ENCODE results near the gene CCDC187. TPM values are rescaled to one million over a fixed set of nuclear protein-coding genes. Genes with fewer than 3 reads are reported as not detected.

The CCDC187 gene
- total RNA-seq, 1 donor from 2014 or later = under 0.01 TPM

DNA sequence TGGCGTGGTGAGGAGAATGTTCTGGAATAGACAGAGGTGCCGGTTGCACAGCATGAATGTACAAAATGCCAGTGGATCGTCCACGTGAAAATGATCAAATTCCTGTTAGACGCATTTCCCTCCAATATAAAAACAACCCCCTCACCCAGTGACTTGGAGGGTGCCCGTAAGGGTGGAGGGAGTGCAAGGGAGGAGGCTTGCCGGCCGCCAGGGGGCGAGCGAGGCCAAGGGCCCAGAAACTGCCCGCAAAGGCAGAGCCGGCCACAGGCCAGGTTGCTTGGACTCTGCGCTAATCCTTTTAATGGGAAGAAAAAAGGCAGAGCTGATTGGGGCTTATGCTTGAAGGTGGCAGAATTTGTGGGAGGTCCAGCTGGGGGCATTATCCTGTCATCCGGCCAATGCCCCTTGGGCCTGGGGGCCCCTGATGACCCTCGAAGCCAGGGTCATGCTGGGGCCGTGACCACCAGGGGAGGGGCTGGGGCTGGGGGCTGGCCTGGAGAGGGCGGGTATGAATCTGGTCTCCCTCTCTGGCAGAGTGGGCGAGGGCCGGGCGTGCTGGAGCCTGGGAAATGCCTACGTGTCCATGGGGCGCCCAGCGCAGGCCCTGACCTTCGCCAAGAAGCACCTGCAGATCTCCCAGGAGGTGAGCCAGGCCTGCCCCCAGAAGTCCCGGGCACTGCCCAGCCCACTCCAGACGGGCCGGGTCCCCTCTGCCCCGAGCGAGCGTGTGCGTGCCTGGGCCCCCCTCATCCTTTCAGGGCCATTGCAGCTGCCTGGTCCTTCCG lies 35.5 kb upstream of the CCDC187 start:
- no peak for DNase-seq

DNA sequence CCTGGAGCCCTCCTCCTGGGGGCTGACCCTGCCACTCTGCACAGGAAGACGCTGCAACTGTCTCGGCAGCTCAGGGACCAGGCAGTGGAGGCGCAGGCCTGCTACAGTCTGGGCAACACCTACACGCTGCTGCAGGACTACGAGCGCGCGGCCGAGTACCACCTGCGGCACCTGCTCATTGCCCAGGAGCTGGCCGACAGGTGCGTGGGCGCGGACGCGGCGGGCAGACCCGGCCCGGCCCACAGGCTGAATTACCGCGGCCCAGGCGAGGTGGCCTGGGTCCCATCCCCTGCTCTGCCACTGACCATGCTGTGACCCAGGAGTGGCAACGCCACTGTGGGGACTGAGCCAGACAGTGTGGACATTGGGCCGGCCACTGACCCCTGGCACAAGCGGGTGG lies 34.6 kb upstream of the CCDC187 start:
- DNase-seq = no peak

DNA sequence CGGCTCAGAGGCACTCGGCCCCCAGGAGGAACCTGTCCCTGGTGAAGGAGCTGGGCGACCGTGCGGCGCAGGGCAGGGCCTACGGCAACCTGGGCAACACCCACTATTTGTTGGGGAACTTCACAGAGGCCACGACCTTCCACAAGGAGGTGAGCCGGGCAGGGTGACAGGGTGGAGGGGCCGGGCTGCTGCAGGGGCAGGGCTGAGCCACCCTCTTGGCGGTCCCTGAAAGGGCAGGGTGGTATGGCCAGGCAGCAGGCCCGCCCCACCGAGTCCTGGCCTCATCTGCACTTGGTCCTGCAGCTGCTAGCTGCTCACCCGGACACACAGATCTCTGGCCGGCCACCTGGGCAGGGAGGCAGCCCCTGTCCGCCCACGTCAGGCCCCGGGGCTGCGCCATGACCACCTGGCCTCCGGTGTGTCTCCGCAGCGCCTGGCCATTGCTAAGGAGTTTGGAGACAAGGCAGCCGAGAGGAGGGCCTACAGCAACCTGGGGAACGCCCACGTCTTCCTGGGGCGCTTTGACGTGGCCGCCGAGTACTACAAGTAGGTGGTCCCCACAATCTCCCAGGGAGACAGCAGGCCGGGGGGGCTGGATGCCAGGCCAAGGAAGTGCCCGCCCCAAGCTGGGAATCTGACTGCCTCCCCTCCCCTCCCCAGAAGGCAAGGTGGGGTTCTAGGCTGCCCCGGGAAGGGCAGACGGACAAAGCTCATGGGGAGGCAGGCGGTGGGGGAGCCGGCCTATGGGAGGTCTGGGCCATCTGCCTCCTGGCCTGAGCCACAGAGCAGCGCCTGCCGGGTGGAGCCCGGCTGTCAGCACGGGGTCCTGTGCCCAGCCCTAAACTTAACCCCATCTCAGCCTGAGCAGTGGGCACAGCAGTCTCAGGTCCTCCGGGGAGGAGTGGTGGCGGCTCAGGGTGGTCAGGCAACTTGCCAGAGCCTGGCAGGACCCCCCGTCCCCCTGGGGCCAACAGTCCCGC lies 33.8 kb upstream of the CCDC187 start:
- DNase-seq = no peak

DNA sequence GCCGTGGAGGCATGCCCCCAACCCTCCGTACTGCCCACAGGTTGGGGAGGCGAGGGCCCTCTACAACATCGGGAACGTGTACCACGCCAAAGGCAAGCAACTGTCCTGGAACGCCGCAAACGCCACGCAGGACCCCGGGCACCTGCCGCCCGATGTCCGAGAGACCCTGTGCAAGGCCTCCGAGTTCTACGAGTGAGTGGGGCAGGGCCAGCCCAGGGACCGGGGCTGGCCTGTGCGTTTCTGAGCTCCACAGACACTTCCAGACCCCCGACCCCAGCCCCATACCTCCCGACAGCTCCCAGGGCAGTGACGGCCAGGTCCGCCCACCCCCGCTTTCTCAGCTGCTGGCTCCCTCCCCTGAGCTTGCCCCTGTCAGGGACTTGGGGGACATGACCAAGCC lies 33.0 kb upstream of the CCDC187 start:
- no peak for DNase-seq

DNA sequence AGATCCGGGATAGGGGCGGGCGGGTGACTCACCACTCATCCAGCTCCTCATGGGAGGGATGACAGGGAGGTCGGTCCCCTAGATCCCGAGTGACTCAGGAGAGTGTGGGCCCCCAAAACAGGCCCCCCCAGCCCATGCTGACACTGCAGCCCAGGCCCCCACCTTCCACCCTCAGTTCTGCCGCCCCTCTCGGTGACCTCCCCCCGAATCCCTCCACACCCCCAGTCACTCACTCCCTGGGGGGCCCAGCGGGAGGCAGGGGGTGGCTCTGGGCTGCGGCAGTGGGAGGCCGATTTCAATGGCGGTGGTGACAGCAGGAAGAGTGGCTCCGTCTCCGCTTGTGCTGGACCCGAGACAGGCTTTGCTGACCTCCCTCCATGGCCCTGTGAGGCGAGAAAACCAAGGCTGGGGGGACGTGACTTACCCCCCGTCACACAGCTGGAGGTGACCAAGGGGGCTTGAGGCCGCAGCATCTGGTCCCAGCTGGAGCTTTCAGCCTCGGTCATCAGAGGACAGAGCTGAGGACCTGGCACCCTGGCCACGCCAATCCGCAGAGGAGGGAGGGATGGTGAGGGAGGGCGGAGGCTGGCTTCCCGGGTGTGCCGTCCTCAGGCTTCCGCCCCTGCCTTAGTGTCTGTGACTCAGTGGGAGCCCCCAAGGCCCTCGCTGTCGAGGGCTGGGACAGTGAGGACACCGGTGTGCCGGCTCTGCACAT lies 32.4 kb upstream of the CCDC187 start:
- DNase-seq = no peak

DNA sequence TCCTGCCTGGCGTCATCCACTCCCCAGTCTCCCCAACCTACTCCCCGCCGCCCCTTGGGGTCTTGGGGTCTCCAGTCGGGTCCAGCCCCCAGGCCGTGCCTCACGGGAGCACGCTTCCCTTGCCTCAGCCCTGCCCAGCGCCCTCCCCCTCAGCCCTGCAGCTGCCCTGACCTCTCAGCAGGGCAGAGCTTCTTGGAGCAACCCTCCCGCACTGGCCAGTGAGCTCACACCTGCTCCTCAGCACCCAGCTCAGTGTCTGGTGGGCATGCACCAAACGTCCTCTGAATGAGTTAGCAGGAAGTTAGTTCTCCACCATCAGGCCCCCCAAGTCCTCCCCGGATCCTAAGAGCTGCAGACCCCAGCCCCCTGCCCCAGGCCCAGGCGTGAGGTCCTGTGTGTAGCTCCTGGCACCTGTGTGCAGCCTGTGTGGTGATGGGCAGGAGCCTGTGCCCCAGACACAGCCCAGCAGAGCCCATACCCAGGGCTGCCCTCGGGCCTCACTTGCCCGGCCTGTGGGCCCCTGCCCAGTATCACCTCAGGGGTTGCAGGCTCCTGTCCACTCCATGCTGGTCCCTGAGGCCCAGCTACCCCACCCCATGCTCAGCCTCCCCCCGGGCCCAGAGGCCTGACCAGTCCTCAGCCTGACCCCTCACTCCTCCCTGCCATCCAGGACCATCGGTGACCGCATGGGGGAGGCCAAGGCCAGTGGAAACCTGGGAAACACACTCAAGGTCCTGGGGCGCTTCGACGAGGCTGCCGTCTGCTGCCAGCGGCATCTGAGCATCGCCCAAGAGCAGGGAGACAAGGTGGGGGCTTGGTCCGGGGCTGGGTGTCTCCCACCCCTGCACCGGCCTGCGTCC lies 31.6 kb upstream of the CCDC187 start:
- no peak for DNase-seq

DNA sequence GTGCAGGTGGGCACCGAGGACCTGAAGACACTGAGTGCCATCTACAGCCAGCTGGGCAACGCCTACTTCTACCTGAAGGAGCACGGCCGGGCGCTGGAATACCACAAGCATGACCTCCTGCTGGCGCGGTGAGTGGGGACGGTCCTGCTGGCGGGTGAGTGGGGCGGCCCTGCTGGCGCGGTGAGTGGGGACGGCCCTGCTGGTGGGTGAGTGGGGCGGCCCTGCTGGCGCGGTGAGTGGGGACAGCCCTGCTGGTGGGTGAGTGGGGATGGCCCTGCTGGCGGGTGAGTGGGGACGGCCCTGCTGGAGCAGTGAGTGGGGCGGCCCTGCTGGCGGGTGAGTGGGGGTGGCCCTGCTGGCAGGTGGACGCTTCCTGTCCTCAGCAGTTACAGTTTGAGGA lies 30.6 kb upstream of the CCDC187 start:
- DNase-seq = no peak

DNA sequence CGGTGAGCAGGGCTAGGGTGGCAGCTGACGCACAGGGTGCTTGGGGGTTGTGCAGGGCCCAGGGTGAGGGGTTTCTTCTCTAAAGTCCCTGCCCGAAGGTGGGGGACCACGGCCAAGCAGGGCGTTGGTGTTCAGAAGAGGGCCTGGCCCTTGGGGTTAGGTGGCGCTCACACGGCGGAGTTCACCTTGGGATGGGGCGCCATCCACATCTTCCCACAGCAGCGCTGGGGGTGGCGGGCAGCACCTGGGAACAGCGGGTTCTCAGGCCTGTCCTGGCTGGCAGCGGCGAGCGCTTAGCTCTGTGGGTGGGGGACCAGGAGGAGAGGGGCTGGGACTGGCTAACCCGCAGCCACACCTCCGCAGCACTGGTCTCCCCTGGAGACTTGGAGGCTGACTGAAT lies 29.6 kb upstream of the CCDC187 start:
- no peak for DNase-seq

DNA sequence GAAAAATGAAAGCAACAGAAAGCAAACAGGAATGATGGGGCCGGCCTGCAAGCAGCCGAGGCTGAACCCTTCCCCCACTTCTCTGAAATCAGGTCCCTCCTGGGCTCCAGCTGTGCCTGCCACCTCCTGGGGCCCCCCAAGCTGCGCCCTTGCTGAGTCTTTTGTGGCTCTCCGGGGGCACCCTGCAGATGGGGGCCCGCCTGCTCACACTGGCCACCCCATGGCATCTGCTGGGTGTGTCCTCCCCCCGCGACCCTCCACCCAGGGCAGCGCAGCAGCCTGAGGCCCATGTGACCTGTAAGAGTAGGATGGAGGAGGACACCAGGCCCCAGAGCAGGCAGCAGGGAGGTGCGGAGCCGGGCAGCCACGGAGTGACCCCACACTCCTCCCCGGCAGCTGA lies 29.2 kb upstream of the CCDC187 start:
- no peak for DNase-seq

DNA sequence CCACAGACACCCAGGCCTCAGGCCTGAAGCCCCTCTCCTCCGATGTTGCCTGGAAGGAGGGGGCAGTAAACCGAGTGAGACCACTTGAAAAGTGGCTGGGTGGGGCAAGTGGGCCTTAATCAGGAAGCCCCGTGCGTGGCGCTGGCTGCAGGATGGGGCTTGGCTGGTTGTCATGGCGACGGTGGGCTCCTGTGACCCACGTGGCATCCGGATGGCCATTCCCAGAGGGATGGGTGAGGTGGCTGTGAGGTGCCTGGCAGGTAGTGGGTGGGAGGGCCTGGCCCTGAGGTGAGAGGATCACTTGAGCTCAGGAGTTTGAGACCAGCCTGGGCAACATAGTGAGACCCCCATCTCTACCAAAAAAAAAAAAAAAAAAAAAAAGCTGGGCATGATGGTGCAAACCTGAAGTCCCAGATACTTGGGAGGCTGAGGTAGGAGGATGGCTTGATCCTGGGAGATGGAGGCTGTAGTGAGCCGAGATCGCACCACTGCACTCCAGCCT lies 28.6 kb upstream of the CCDC187 start:
- DNase-seq = no peak

DNA sequence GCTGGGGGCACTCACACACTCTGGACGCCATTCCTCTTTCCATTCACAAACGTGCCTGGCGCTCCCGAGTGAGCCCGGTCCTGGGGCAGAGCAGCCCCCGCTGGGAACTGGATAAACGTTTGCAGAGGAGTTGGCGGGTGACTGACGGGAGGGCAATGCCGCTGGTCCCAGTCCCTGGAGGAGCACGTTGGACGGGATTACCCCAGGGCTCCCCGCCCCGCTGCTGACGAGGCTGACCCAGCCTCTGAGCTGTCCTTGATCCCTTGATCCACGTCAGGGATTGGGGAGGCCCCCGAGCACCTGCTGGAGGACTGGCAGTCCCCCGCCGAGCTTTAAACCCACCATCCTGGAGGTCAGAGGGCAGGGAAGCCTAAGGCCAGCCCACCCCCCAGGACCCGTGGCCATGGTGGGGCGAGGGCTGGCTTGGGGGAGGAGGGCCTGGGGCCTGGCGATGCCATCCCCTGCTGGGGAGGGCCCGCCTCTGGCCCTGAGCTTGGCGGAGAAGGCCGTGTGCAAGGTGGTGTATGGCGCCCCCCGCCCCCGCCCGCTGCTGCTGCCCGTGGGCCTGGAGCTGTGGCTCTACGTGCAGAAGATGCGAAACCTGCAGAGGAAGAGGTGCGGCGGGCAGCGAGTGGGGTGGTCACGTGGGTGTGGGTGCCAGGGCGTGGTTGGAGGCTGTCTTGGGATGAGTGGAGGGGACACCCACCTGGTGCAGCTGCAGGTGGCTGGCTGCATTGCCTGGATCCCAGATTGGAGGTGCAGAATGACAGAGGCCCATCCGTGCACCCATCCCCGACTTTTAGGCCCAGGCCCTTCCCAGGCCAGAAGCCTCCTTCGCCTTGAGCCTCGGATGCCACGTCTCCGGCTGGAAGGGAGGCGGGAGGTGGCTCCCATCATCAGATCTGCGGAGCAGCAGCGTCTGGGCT lies 27.9 kb upstream of the CCDC187 start:
- DNase-seq = no peak

DNA sequence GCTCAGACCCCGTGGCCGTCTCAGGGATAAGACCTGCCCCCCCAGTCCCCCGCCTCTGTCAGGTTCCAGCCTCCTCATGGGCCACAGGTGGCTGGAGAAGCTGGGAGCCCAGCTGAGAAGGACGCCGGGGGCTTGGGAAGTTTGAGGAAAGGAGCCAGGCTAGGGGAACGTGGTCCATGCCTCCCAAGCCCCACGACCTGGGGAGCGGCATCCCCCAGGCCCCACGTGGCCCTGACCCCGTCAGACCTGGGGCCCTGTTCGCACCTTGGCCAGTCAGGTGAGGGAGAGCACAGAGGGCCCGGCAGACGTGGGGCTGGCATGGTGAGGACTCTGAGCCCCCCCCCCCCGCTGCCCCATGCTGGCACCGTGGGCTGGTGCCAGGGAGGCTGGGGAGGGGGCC lies 27.1 kb upstream of the CCDC187 start:
- no peak for DNase-seq

DNA sequence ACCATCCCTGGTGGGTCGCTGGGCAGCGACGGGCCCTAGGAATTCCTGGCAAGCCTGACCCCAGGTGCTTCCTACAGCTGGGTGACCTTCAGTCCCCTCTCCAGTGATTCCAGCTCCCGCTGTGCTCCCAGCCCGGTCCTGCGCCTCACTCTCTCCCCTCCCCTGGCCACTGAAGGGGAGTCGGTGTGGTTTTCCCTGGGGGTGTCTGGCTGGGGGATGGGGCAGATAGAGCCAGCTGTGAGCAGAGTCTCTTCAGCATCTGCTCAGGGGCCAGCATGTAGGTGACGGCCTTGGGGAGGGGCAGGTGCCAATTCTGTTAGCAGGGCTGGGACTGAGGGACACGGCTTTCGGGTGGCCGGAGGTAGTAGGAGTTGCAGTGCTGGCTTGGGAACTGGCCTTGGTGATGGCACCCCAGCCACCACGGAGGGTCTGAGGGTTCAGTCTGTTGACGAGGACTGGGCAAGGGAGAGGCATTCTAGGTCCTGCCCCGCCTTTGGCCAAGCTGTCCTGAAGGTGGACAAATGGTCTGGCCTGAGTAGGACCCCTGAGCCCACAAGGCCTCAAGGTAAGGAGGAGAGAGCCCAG lies 26.6 kb upstream of the CCDC187 start:
- no peak for DNase-seq

DNA sequence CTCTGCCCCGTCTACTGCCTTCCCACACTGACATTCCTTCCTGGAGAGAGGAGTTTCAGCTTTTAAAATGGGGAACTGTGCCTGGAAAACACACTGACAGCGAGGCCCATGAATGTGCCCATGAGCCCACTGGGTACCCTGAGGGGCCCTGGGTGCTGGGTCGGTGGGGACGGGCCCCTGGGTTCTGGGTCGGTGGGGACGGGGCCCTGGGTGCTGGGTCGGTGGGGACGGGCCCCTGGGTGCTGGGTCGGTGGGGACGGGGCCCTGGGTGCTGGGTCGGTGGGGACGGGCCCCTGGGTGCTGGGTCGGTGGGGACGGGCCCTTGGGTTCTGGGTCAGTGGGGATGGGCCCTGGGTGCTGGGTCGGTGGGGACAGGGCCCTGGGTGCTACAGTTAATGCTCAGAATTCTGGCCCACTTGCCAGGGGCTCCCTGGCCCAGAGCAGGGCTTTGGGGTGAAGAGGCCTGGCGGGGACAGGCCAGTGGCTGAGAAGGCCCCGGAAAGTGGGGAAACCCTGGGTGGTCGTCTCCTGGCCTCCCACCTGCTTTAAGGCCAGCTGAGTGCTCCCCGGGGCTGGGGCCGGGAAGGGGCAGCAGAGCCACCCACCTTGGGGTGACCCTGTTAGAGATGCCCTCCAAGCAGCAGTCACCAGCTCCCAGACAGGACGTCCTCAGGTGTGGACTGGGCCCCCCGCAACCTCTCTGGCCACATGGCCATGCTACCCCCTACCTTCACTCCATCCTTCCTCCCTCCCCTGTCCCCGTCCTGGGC lies 25.9 kb upstream of the CCDC187 start:
- no peak for DNase-seq

DNA sequence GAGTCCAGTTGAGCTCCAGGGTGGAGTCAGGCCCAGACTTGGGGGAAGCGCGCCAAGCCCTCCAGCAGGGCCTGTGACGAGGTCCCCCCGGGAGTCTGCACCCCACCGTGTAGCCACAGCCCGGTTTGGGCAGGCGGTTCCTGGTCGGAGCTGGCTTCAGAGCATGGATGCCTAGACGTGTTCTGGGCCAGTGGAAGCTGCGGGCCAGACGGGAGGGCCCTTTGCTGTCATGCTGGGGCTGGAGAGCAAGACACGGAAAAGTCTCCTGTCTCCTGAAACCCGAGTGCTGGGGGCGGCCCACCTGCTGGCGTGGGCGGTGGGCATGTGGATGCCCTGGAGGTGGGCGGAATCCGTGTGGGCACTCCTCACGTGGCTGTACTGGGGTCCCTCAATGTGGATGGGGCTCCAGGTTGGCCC lies 25.3 kb upstream of the CCDC187 start:
- DNase-seq = no peak

DNA sequence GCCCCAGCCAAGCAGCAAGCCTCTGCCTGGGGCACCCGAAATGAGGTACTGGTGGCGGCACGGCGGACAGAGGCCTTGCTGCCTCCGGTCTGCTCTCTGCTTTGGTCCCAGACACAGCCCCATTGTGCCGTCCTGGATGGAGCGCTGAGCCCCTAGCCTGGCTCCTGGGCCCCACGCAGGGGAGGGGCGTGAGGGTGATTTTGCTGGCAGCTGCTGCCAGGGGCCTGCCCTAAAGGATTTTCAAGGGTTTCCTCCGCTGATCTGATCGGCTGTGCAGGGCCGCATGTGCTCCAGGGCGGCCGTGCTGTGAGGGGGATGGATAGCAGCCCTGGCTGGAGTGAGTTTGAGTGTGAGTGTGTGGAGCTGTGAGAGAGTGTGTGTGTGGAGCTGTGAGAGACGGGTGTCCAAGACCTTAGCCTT lies 24.7 kb upstream of the CCDC187 start:
- DNase-seq = no peak

DNA sequence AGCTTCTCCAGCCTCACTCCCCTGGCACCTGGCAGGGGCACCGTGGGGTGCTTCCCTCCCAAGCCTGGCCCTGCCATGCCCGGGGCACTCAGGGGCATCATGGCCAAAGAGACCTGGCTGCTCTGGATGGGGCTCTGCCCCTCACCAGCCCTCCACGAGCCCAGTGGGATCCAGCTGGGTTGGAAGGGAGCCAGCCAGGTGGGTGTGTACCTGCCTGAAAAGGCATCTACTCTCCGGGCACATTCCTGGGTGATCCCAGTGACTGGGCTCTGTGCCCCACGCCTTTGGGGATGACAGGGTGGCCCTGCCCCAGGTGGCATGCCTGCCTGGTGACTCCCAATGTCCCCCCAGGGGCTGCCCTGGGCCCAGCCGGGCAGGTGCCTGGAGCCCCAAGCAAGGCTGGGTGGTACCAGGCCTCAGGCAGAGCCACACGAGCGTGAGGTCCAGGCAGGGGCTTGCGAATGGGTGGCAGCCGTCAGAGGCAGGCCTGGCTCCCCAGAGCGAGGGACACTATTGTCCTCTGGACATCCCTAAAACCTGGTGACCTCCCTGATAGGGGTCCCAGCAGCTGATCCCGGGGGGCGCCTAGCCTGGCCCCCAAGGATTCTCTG lies 24.2 kb upstream of the CCDC187 start:
- no peak for DNase-seq

DNA sequence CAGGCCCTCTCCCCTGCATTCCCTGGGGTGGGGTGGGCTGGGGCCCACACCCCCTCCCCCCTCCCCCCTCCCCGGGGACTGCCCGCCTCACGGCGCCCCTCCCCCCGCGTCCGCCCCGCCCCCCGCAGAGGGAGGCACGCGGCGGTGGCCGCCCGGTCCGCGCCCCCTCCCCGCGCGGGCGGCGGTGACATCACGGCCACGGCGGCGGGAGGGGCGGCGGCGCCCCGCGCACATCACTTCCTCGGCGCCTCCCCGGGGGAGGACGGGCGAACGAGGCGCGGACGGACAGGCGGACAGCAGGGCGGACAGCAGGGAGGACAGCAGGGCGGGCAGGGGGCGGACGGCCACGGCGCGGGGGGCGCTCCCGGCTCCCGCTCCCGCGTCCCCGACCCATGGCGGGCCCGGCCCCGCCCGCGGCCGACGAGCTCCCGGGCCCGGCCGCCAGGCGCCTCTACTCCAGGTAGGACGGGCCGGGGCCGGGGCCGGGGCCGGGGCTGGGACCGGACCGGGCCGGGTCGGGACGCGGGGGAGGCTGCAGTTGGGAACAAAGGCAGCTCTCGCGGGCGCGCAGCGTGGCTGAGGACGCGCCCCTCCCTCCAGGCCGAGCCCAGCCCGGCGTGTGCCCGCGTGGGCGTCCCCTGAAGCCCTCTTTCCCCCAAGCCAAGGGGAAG lies 23.5 kb upstream of the CCDC187 start, which contains the start of gene GPSM1:
Gene GPSM1, plus strand, starts transcription at position 236 of the 671 bp plus-strand sequence. Its CDS starts 157 bp downstream, at position 393.
- no peak for DNase-seq

Measured in occipital lobe (tissue), 2 donors.